ENCODE data around the gene TKTL2.

Gene TKTL2

GRCh38 chr4:163500586-163500985 lies 27.0 kb upstream of the TKTL2 start:
- TF ChIP-seq TCF4 (CRISPR knock-in tag; IDR thresholded peaks at IDR 0.05; ENCODE audit: borderline replicate concordance) = no peak
- no peak for TF ChIP-seq CSDC2 (CRISPR knock-in tag; IDR thresholded peaks at IDR 0.05)
- no peak for TF ChIP-seq SNAI2 (CRISPR knock-in tag; IDR thresholded peaks at IDR 0.05)
- TF ChIP-seq TOX (CRISPR knock-in tag; IDR thresholded peaks at IDR 0.05; ENCODE audit: borderline replicate concordance) = no peak
- no peak for TF ChIP-seq ZFP3 (CRISPR knock-in tag; IDR thresholded peaks at IDR 0.05)
- TF ChIP-seq ZNF8 (CRISPR knock-in tag; IDR thresholded peaks at IDR 0.05) = no peak
- no peak for TF ChIP-seq ZFP30 (CRISPR knock-in tag; IDR thresholded peaks at IDR 0.05)
- no peak for TF ChIP-seq BACH2 (CRISPR knock-in tag; IDR thresholded peaks at IDR 0.05; ENCODE audit: borderline replicate concordance)
- no peak for TF ChIP-seq OSR1 (CRISPR knock-in tag; IDR thresholded peaks at IDR 0.05)
- TF ChIP-seq ZC3H10 (CRISPR knock-in tag; IDR thresholded peaks at IDR 0.05) = no peak
- no peak for TF ChIP-seq ZNF70 (CRISPR knock-in tag; IDR thresholded peaks at IDR 0.05)
- TF ChIP-seq RARB (CRISPR knock-in tag; IDR thresholded peaks at IDR 0.05) = no peak
- TF ChIP-seq PATZ1 (CRISPR knock-in tag; IDR thresholded peaks at IDR 0.05; ENCODE audit: borderline replicate concordance) = no peak
- TF ChIP-seq ISL1 (CRISPR knock-in tag; IDR thresholded peaks at IDR 0.05) = no peak
- no peak for TF ChIP-seq POU6F1 (CRISPR knock-in tag; IDR thresholded peaks at IDR 0.05; ENCODE audit: borderline replicate concordance, low read depth)
- no peak for TF ChIP-seq ESRRG (CRISPR knock-in tag; IDR thresholded peaks at IDR 0.05)
- TF ChIP-seq CSRNP3 (CRISPR knock-in tag; IDR thresholded peaks at IDR 0.05) = no peak
- no peak for TF ChIP-seq TSHZ2 (CRISPR knock-in tag; IDR thresholded peaks at IDR 0.05)
- no peak for TF ChIP-seq CREB5 (CRISPR knock-in tag; IDR thresholded peaks at IDR 0.05; ENCODE audit: low read depth)
- ATAC-seq = no peak

- TF ChIP-seq PATZ1 (CRISPR knock-in tag; IDR thresholded peaks at IDR 0.05; ENCODE audit: borderline replicate concordance) (no peak), TOX (CRISPR knock-in tag; IDR thresholded peaks at IDR 0.05; ENCODE audit: borderline replicate concordance) (no peak), ZFP30 (CRISPR knock-in tag; IDR thresholded peaks at IDR 0.05) (no peak), ZNF8 (CRISPR knock-in tag; IDR thresholded peaks at IDR 0.05) (no peak), OSR1 (CRISPR knock-in tag; IDR thresholded peaks at IDR 0.05) (no peak), ZC3H10 (CRISPR knock-in tag; IDR thresholded peaks at IDR 0.05) (no peak), BACH2 (CRISPR knock-in tag; IDR thresholded peaks at IDR 0.05; ENCODE audit: borderline replicate concordance) (no peak), CREB5 (CRISPR knock-in tag; IDR thresholded peaks at IDR 0.05; ENCODE audit: low read depth) (no peak), GLIS3 (CRISPR knock-in tag; IDR thresholded peaks at IDR 0.05) (no peak), CSRNP3 (CRISPR knock-in tag; IDR thresholded peaks at IDR 0.05) (no peak), ZNF565 (CRISPR knock-in tag; conservative IDR thresholded peaks at IDR 0.05; ENCODE audit: low read depth) (no peak), ISL1 (CRISPR knock-in tag; IDR thresholded peaks at IDR 0.05) (no peak)
- no peak for ATAC-seq
Measured at GRCh38 chr4:163495900-163496299, 22.3 kb upstream of the TKTL2 start.
